Dermis microvascular lymphatic vessel endothelial cell (primary cell): ENCODE measurements around the gene PNMA6E. TPM values are rescaled to one million over a fixed set of nuclear protein-coding genes. Genes with fewer than 3 reads are reported as not detected.

Experiments used
- DNase-seq, 2 donors: peaks; one replicate each; pipeline versions ENCODE4 v3.0.0 to v3.0.0-alpha.2; 2010; ENCODE audit warnings: low read depth in 2 of 2
- total RNA-seq: library from RNA; depleted of rRNA; stranded (reverse); fragments of >200 nt; gene quantifications from 2 replicates; pipeline ENCODE4 v1.2.1, GENCODE V29; 2014

Gene PNMA6E
- total RNA-seq, 1 donor from 2014 or later, result not detected

- no peak for DNase-seq
Observed at GRCh38 chrX:153435845-153436244, 34.7 kb upstream of the PNMA6E start.

GRCh38 chrX:153434801-153435200 lies 33.7 kb upstream of the PNMA6E start:
- no peak for DNase-seq

- no peak for DNase-seq
Observed at GRCh38 chrX:153433781-153434285, 32.7 kb upstream of the PNMA6E start.

GRCh38 chrX:153433161-153433680 lies 32.1 kb upstream of the PNMA6E start:
- DNase-seq, result no peak

GRCh38 chrX:153430796-153431195 lies 29.6 kb upstream of the PNMA6E start:
- DNase-seq, result no peak

GRCh38 chrX:153426204-153426603 lies 25.1 kb upstream of the PNMA6E start:
- no peak for DNase-seq

- DNase-seq, result no peak
Observed at GRCh38 chrX:153423652-153424051, 22.5 kb upstream of the PNMA6E start.

- no peak for DNase-seq
Observed at GRCh38 chrX:153421856-153422255, 20.7 kb upstream of the PNMA6E start.

GRCh38 chrX:153420851-153421599 lies 19.9 kb upstream of the PNMA6E start:
- no peak for DNase-seq

- DNase-seq, result no peak
Observed at GRCh38 chrX:153417637-153418036, 16.5 kb upstream of the PNMA6E start.

GRCh38 chrX:153416781-153417450 lies 15.8 kb upstream of the PNMA6E start:
- no peak for DNase-seq

GRCh38 chrX:153414856-153415510 lies 13.8 kb upstream of the PNMA6E start:
- DNase-seq, result no peak

- no peak for DNase-seq
Observed at GRCh38 chrX:153413731-153414130, 12.6 kb upstream of the PNMA6E start.

GRCh38 chrX:153412746-153413720 lies 11.9 kb upstream of the PNMA6E start:
- DNase-seq, result no peak

- no peak for DNase-seq
Observed at GRCh38 chrX:153411988-153412574, 10.9 kb upstream of the PNMA6E start.

GRCh38 chrX:153411255-153411987 lies 10.3 kb upstream of the PNMA6E start, which contains the start of gene ZFP92:
ZFP92 (plus strand) TSS chrX:153411472; CDS start chrX:153418323, 6,851 bp downstream.
- DNase-seq, result no peak

GRCh38 chrX:153410888-153411254 lies 9.7 kb upstream of the PNMA6E start:
- DNase-seq, result no peak

GRCh38 chrX:153410373-153410772 lies 9.2 kb upstream of the PNMA6E start:
- no peak for DNase-seq

GRCh38 chrX:153409414-153410101 lies 8.4 kb upstream of the PNMA6E start:
- DNase-seq, result no peak
